ENCODE results near the gene THSD7B.
"Not testable (repeated sequence)": the region's sequence is repeated elsewhere in the genome, so short reads cannot be mapped to it uniquely, and the experiment has no call there.

Gene THSD7B

GRCh38 chr2:136920652-136921333 is 155.4 kb downstream of the THSD7B start:
- no peak overlapping the region for H3K27ac ChIP-seq
- DNase-seq (ENCODE audit: low read depth, low spot score) = no peak

GRCh38 chr2:136927156-136927555 is 161.8 kb downstream of the THSD7B start:
- H3K27ac ChIP-seq = no peak overlapping the region
- no peak for DNase-seq (ENCODE audit: low read depth, low spot score)

GRCh38 chr2:136929531-136929930 is 164.2 kb downstream of the THSD7B start:
- no peak overlapping the region for H3K27ac ChIP-seq
- no peak for DNase-seq (ENCODE audit: low read depth, low spot score)

GRCh38 chr2:136932700-136933099 is 167.4 kb downstream of the THSD7B start:
- no peak overlapping the region for H3K27ac ChIP-seq
- DNase-seq (ENCODE audit: low read depth, low spot score) = no peak

- no peak overlapping the region for H3K27ac ChIP-seq
- DNase-seq (ENCODE audit: low read depth, low spot score) = no peak
Observed at GRCh38 chr2:136935119-136935518, 169.8 kb downstream of the THSD7B start.

GRCh38 chr2:136956050-136956449 is 190.7 kb downstream of the THSD7B start:
- H3K27ac ChIP-seq = no peak overlapping the region
- DNase-seq (ENCODE audit: low read depth, low spot score) = no peak

- no peak for DNase-seq (ENCODE audit: low read depth, low spot score)
- H3K27ac ChIP-seq = no peak overlapping the region
Observed at GRCh38 chr2:136957044-136957443, 191.7 kb downstream of the THSD7B start.

- DNase-seq (ENCODE audit: low read depth, low spot score) = no peak
- H3K27ac ChIP-seq = no peak overlapping the region
Observed at GRCh38 chr2:136962105-136962725, 196.9 kb downstream of the THSD7B start.

- no peak overlapping the region for H3K27ac ChIP-seq
- DNase-seq (ENCODE audit: low read depth, low spot score) = no peak
Observed at GRCh38 chr2:136966485-136966884, 201.1 kb downstream of the THSD7B start.

GRCh38 chr2:136980303-136980702 is 215.0 kb downstream of the THSD7B start:
- no peak for DNase-seq (ENCODE audit: low read depth, low spot score)

GRCh38 chr2:136981689-136982088 is 216.3 kb downstream of the THSD7B start:
- H3K27ac ChIP-seq; DNase-seq (ENCODE audit: low read depth, low spot score): not testable (repeated sequence)

More at GRCh38 chr2:136980303-136980702, 215.0 kb downstream of the THSD7B start:
- H3K27ac ChIP-seq = no peak overlapping the region

- no peak for DNase-seq (ENCODE audit: low read depth, low spot score)
- no peak overlapping the region for H3K27ac ChIP-seq
Observed at GRCh38 chr2:136985044-136985443, 219.7 kb downstream of the THSD7B start.

- DNase-seq (ENCODE audit: low read depth, low spot score) = no peak
- H3K27ac ChIP-seq = no peak overlapping the region
Observed at GRCh38 chr2:136986605-136987221, 221.4 kb downstream of the THSD7B start.

GRCh38 chr2:136990316-136990715 is 225.0 kb downstream of the THSD7B start:
- H3K27ac ChIP-seq = no peak overlapping the region
- no peak for DNase-seq (ENCODE audit: low read depth, low spot score)

GRCh38 chr2:136994793-136995192 is 229.4 kb downstream of the THSD7B start:
- H3K27ac ChIP-seq = no peak overlapping the region
- no peak for DNase-seq (ENCODE audit: low read depth, low spot score)

- no peak overlapping the region for H3K27ac ChIP-seq
- DNase-seq (ENCODE audit: low read depth, low spot score) = no peak
Observed at GRCh38 chr2:136997557-136997956, 232.2 kb downstream of the THSD7B start.

- no peak overlapping the region for H3K27ac ChIP-seq
- no peak for DNase-seq (ENCODE audit: low read depth, low spot score)
Observed at GRCh38 chr2:137000811-137001210, 235.5 kb downstream of the THSD7B start.

- H3K27ac ChIP-seq = no peak overlapping the region
- DNase-seq (ENCODE audit: low read depth, low spot score) = no peak
Observed at GRCh38 chr2:137002896-137003295, 237.6 kb downstream of the THSD7B start.

- no peak overlapping the region for H3K27ac ChIP-seq
- DNase-seq (ENCODE audit: low read depth, low spot score) = no peak
Observed at GRCh38 chr2:137005210-137005609, 239.9 kb downstream of the THSD7B start.

GRCh38 chr2:137007938-137008337 is 242.6 kb downstream of the THSD7B start:
- H3K27ac ChIP-seq = no peak overlapping the region
- DNase-seq (ENCODE audit: low read depth, low spot score) = no peak

- H3K27ac ChIP-seq = no peak overlapping the region
- DNase-seq (ENCODE audit: low read depth, low spot score) = no peak
Observed at GRCh38 chr2:137009953-137010352, 244.6 kb downstream of the THSD7B start.

Data from epithelial cell of prostate (primary cell).